Activated CD8-positive, alpha-beta memory T cell treated with anti-CD3 and anti-CD28 coated beads, Interleukin-2, amount 10 ng/mL, durations not matched to agents 7 days and 5 days (primary cell): ENCODE results near the gene B4GALNT2. TPM values are rescaled to one million over a fixed set of nuclear protein-coding genes. Genes with fewer than 3 reads are reported as not detected.
"Not testable (repeated sequence)": the region's sequence is repeated elsewhere in the genome, so short reads cannot be mapped to it uniquely, and the experiment has no call there.

ENCODE experiments used
- ATAC-seq: fragments of 150-1000 bp; cut with Tn5 transposase; one replicate; pipeline ENCODE4 v1.10.0; 2021; ENCODE audit warnings: moderate library complexity
- CTCF ChIA-PET: fragments of 350-600 bp; sonication (Branson Sonifier 250); formaldehyde crosslinking; loops from one replicate; lab custom pipeline; 2021; ENCODE audit warnings: antibody characterized with exemption; lab: Charles Lee
- DNase-seq: peaks from one replicate; pipeline ENCODE4 v3.0.0-alpha.2; 2020
- H3K27ac Mint-ChIP-seq: one replicate; pipeline ENCODE4 v1.8.0; 2021; ENCODE audit warnings: mild to moderate bottlenecking, mixed read lengths
- H3K27me3 Mint-ChIP-seq: one replicate; pipeline ENCODE4 v1.8.0; 2021; ENCODE audit warnings: mixed read lengths
- H3K36me3 Mint-ChIP-seq: one replicate; pipeline ENCODE4 v1.8.0; 2021; ENCODE audit warnings: mild to moderate bottlenecking, mixed read lengths
- H3K4me1 Mint-ChIP-seq: one replicate; pipeline ENCODE4 v1.8.0; 2021; ENCODE audit warnings: mixed read lengths
- H3K4me3 Mint-ChIP-seq: one replicate; pipeline ENCODE4 v1.8.0; 2021; ENCODE audit warnings: mild to moderate bottlenecking, moderate library complexity, mixed read lengths
- H3K9me3 Mint-ChIP-seq: one replicate; pipeline ENCODE4 v1.8.0; 2022; ENCODE audit warnings: low read depth, mixed read lengths
- total RNA-seq, 2 experiments: library from RNA; stranded (reverse); gene quantifications; one replicate each; pipeline ENCODE4 v1.2.3, GENCODE V29; 2021

Gene B4GALNT2
- total RNA-seq, 2 experiments from 2014 or later = 0.02 to 0.03 TPM

- CTCF ChIA-PET = no interaction called here
- H3K27me3 Mint-ChIP-seq = peaks cover 77% of the 10 kb centered on the region
- H3K27ac Mint-ChIP-seq = no peak overlapping the region
- ATAC-seq (no peak), DNase-seq (no peak)
- H3K4me1 Mint-ChIP-seq = no peaks in the 10 kb centered on the region
- H3K36me3 Mint-ChIP-seq = no peaks in the 10 kb centered on the region
- H3K9me3 Mint-ChIP-seq = no peaks in the 10 kb centered on the region
- no peak overlapping the region for H3K4me3 Mint-ChIP-seq
Observed at GRCh38 chr17:49170216-49170615, 37.6 kb downstream of the B4GALNT2 start.

GRCh38 chr17:49170711-49171110 is 38.1 kb downstream of the B4GALNT2 start:
- H3K27ac Mint-ChIP-seq, H3K36me3 Mint-ChIP-seq, ATAC-seq, H3K4me3 Mint-ChIP-seq, DNase-seq, H3K4me1 Mint-ChIP-seq, H3K9me3 Mint-ChIP-seq: not testable (repeated sequence)
- peaks cover 78% of the 10 kb centered on the region for H3K27me3 Mint-ChIP-seq
- CTCF ChIA-PET = interaction anchor here (2.1 kb wide), 1 partner anchor 10 kb away, joined by 10 read pairs; no protein-coding TSS in a partner anchor

GRCh38 chr17:49175978-49176377 is 43.4 kb downstream of the B4GALNT2 start:
- peaks cover 38% of the 10 kb centered on the region for H3K27me3 Mint-ChIP-seq
- H3K27ac Mint-ChIP-seq, H3K4me3 Mint-ChIP-seq, ATAC-seq, H3K4me1 Mint-ChIP-seq, CTCF ChIA-PET, H3K36me3 Mint-ChIP-seq, DNase-seq: not testable (repeated sequence)
- H3K9me3 Mint-ChIP-seq = peaks cover 12% of the 10 kb centered on the region

GRCh38 chr17:49180303-49180702 is 47.7 kb downstream of the B4GALNT2 start:
- Mint-ChIP-seq H3K9me3 (peaks cover 20% of the 10 kb centered on the region), H3K4me1 (peaks cover 11% of the 10 kb centered on the region), H3K4me3 (no peak overlapping the region), H3K36me3 (peaks cover 17% of the 10 kb centered on the region), H3K27ac (no peak overlapping the region), H3K27me3 (peaks cover 4% of the 10 kb centered on the region)
- CTCF ChIA-PET = interaction anchor here (0.5 to 7.6 kb wide), 28 partner anchors 9 to 933 kb away, joined by 3 to 176 read pairs (median 4); partner anchors contain the start of gene PHOSPHO1
- ATAC-seq (peak; percentile 71), DNase-seq (peak; percentile 69)

- peaks cover 24% of the 10 kb centered on the region for H3K9me3 Mint-ChIP-seq
- H3K4me3 Mint-ChIP-seq = no peak overlapping the region
- H3K27ac Mint-ChIP-seq = no peak overlapping the region
- ATAC-seq (no peak), DNase-seq (no peak)
- CTCF ChIA-PET = interaction anchor here (0.7 to 7.6 kb wide), 26 partner anchors 9 to 932 kb away, joined by 3 to 176 read pairs (median 4); partner anchors contain the start of gene PHOSPHO1
- H3K4me1 Mint-ChIP-seq = peaks cover 11% of the 10 kb centered on the region
- peaks cover 19% of the 10 kb centered on the region for H3K36me3 Mint-ChIP-seq
- no peaks in the 10 kb centered on the region for H3K27me3 Mint-ChIP-seq
Observed at GRCh38 chr17:49180998-49181635, 48.5 kb downstream of the B4GALNT2 start.

GRCh38 chr17:49183341-49183740 is 50.8 kb downstream of the B4GALNT2 start:
- H3K4me3 Mint-ChIP-seq = no peak overlapping the region
- ATAC-seq (no peak), DNase-seq (no peak)
- CTCF ChIA-PET = interaction anchor here (1.2 to 7.6 kb wide), 3 partner anchors 9 to 45 kb away, joined by 4 to 176 read pairs (median 56); partner anchors contain the start of gene PHOSPHO1
- no peak overlapping the region for H3K27ac Mint-ChIP-seq
- H3K4me1 Mint-ChIP-seq = peaks cover 11% of the 10 kb centered on the region
- peaks cover 19% of the 10 kb centered on the region for H3K9me3 Mint-ChIP-seq
- no peaks in the 10 kb centered on the region for H3K27me3 Mint-ChIP-seq
- H3K36me3 Mint-ChIP-seq = peaks cover 21% of the 10 kb centered on the region

- ATAC-seq (no peak), DNase-seq (no peak)
- Mint-ChIP-seq H3K36me3 (peaks cover 21% of the 10 kb centered on the region), H3K9me3 (peaks cover 19% of the 10 kb centered on the region), H3K27me3 (no peaks in the 10 kb centered on the region), H3K4me1 (peaks cover 11% of the 10 kb centered on the region), H3K27ac (no peak overlapping the region), H3K4me3 (no peak overlapping the region)
- CTCF ChIA-PET = interaction anchor here (1.2 to 7.6 kb wide), 2 partner anchors 38 to 44 kb away, joined by 4 to 176 read pairs; partner anchors contain the start of gene PHOSPHO1
Observed at GRCh38 chr17:49183801-49184200, 51.2 kb downstream of the B4GALNT2 start.

GRCh38 chr17:49184522-49184921 is 52.0 kb downstream of the B4GALNT2 start:
- H3K4me3 Mint-ChIP-seq, ATAC-seq, DNase-seq, H3K27me3 Mint-ChIP-seq, H3K27ac Mint-ChIP-seq: not testable (repeated sequence)
- Mint-ChIP-seq H3K9me3 (peaks cover 19% of the 10 kb centered on the region), H3K36me3 (peaks cover 21% of the 10 kb centered on the region), H3K4me1 (peaks cover 11% of the 10 kb centered on the region)
- CTCF ChIA-PET = interaction anchor here (7.6 kb wide), 1 partner anchor 44 kb away, joined by 176 read pairs; the partner anchor contains the start of gene PHOSPHO1

GRCh38 chr17:49185381-49185780 is 52.8 kb downstream of the B4GALNT2 start:
- H3K4me3 Mint-ChIP-seq, DNase-seq, H3K27ac Mint-ChIP-seq, ATAC-seq, H3K27me3 Mint-ChIP-seq, CTCF ChIA-PET: not testable (repeated sequence)
- peaks cover 21% of the 10 kb centered on the region for H3K36me3 Mint-ChIP-seq
- H3K4me1 Mint-ChIP-seq = peaks cover 13% of the 10 kb centered on the region
- H3K9me3 Mint-ChIP-seq = peaks cover 19% of the 10 kb centered on the region

- CTCF ChIA-PET = no interaction called here
- peaks cover 17% of the 10 kb centered on the region for H3K4me1 Mint-ChIP-seq
- H3K27ac Mint-ChIP-seq = no peak overlapping the region
- DNase-seq = no peak
- peaks cover 18% of the 10 kb centered on the region for H3K36me3 Mint-ChIP-seq
- no peak for ATAC-seq
- H3K4me3 Mint-ChIP-seq = no peak overlapping the region
- H3K9me3 Mint-ChIP-seq = peaks cover 19% of the 10 kb centered on the region
- no peaks in the 10 kb centered on the region for H3K27me3 Mint-ChIP-seq
Observed at GRCh38 chr17:49187301-49187700, 54.7 kb downstream of the B4GALNT2 start.

GRCh38 chr17:49190932-49191331 is 58.4 kb downstream of the B4GALNT2 start:
- DNase-seq = no peak
- ATAC-seq = no peak
- Mint-ChIP-seq H3K4me1 (peaks cover 44% of the 10 kb centered on the region), H3K27me3 (no peaks in the 10 kb centered on the region), H3K27ac (peak overlapping the region; percentile 73), H3K36me3 (peaks cover 4% of the 10 kb centered on the region), H3K4me3 (peak overlapping the region; percentile 45), H3K9me3 (peaks cover 4% of the 10 kb centered on the region)
- CTCF ChIA-PET = interaction anchor here (0.8 to 13.9 kb wide), 7 partner anchors 10 to 37 kb away, joined by 3 to 132 read pairs (median 32); partner anchors contain the start of genes ABI3, GNGT2 and PHOSPHO1

GRCh38 chr17:49191409-49191916 is 58.9 kb downstream of the B4GALNT2 start:
- H3K4me3 Mint-ChIP-seq = peak overlapping the region; percentile 88
- no peaks in the 10 kb centered on the region for H3K27me3 Mint-ChIP-seq
- ATAC-seq (peak; percentile 3), DNase-seq (no peak)
- no peaks in the 10 kb centered on the region for H3K36me3 Mint-ChIP-seq
- no peaks in the 10 kb centered on the region for H3K9me3 Mint-ChIP-seq
- H3K27ac Mint-ChIP-seq = peak overlapping the region; percentile 97
- peaks cover 49% of the 10 kb centered on the region for H3K4me1 Mint-ChIP-seq
- CTCF ChIA-PET = interaction anchor here (1.7 to 13.9 kb wide), 8 partner anchors 10 to 299 kb away, joined by 5 to 132 read pairs (median 29); partner anchors contain the start of genes ABI3, ATP5MC1, GNGT2 and PHOSPHO1

- peak overlapping the region; percentile 88 for H3K4me3 Mint-ChIP-seq
- ATAC-seq = peak; percentile 56
- H3K9me3 Mint-ChIP-seq = no peaks in the 10 kb centered on the region
- peak overlapping the region; percentile 97 for H3K27ac Mint-ChIP-seq
- H3K36me3 Mint-ChIP-seq = no peaks in the 10 kb centered on the region
- CTCF ChIA-PET = interaction anchor here (0.9 to 13.9 kb wide), 9 partner anchors 10 to 299 kb away, joined by 3 to 132 read pairs (median 26); partner anchors contain the start of genes ABI3, ATP5MC1, GNGT2 and PHOSPHO1
- peak; percentile 95 for DNase-seq
- peaks cover 53% of the 10 kb centered on the region for H3K4me1 Mint-ChIP-seq
- H3K27me3 Mint-ChIP-seq = no peaks in the 10 kb centered on the region
Observed at GRCh38 chr17:49191917-49192741, 59.6 kb downstream of the B4GALNT2 start.
